Measurements from ENCODE around the gene CIB4.

DNA sequence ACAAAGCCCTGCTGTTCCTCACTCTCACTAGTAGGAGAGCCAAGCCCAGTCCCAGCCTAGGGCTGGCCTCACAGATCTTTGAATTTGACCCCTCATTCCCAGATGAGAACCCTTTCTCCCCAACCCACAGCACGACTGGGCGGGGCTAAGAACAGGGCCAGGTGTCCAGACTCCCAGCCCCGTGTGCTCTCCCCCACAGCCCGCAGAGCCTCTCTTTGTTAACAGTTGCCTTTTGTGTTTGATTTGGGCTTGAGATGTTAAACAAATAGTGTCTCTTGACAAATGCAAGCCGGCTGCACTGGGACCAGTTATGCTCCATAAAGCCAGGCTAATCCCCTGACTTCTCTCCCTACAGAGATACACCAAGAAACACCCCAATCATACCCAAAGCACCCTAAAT, 46.6 kb upstream of the CIB4 start:
- TF ChIP-seq SIN3A (IDR thresholded peaks at IDR 0.05; ENCODE audit: borderline replicate concordance, insufficient read depth, low read length), result no peak
- no peak for TF ChIP-seq REST (IDR thresholded peaks at IDR 0.05; ENCODE audit: insufficient read depth in 1 of 2, low read depth in 2 of 2, low read length in 2 of 2)
